GM21529 (cell line): ENCODE measurements around the gene NOVA2.
A peak's percentile ranks its signal among the peaks of the same experiment; 100 is the strongest.

Source experiments
- ATAC-seq: cut with Tn5 transposase; IDR thresholded peaks from one replicate; pipeline ENCODE4 v1.9.1; 2021; ENCODE audit not compliant: unreplicated experiment

NOVA2 gene, protein sequence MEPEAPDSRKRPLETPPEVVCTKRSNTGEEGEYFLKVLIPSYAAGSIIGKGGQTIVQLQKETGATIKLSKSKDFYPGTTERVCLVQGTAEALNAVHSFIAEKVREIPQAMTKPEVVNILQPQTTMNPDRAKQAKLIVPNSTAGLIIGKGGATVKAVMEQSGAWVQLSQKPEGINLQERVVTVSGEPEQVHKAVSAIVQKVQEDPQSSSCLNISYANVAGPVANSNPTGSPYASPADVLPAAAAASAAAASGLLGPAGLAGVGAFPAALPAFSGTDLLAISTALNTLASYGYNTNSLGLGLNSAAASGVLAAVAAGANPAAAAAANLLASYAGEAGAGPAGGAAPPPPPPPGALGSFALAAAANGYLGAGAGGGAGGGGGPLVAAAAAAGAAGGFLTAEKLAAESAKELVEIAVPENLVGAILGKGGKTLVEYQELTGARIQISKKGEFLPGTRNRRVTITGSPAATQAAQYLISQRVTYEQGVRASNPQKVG

GRCh38 chr19:45973553-45974338, at the start of gene NOVA2:
TSS of gene NOVA2 (minus strand) at chr19:45973865. CDS start at chr19:45973351, 514 bp downstream.
- no peak for ATAC-seq

GRCh38 chr19:46023311-46023779, 49.7 kb upstream of the NOVA2 start:
- ATAC-seq = no peak

DNA sequence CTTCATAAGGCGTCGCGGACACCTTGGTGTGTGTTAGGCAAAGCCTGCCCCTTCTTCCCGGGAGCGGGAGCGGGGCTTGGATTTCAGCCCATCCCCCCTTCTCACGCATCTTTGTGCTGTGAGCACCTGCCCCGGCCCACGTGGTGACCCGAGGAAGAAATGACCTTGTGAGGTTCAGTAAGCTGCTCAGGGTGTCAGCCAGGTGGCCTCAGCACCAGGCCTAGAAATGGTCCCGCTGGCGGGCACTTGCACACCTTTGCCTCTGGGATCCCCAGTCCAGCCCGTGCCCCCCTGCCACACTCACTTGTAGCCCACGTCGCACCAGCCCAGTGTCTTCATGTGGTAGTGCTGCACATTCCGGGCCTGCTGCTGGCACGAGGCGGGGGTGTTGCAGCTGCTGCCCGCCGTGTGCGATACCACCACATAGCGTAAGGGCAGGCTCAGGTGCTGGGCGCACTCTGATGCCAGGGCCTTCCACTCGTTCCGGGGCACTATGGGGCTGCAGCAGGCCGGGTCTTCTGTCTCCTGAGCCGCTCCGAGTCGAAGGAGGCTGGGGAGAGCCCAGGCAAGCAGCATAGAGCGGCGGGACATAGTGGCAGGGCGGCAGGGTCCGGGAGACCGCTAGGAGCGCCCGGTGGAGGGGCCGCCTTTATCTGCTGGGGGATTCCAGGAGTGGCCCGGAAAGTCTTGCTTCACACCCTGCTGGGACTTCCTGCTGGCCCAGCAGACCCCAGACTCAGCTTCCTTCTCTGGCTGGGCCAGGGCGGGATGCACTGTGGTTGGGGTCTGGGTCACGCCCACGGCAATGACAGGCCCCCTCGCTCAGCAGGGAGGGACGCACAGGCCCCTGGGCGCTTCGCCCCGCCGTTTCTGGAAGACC, 49.0 kb upstream of the NOVA2 start, which contains the start of gene PGLYRP1:
Gene PGLYRP1, minus strand, starts transcription at position 623 of the 880 bp plus-strand sequence. Its CDS starts 32 bp downstream, at position 591.
- no peak for ATAC-seq

DNA sequence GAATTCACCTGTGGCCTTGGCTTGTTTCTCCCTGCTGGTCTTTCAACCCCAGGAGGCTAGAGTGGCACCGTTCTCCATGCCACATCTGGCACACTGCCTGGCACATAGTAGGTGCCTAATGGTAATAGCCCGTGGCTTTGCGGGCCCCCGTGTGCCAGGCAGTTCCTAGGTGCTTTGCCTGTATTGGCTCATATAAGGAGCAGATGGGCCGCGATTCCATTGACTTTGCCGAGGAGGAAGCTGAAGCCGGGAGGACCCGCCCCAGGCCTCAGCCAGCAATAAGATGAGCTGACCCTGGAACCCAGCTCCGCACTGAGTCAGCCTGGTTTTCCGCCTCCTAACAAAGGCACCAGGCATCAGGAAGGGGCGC, 48.4 kb upstream of the NOVA2 start:
- ATAC-seq = no peak

GRCh38 chr19:46021531-46022041, 47.9 kb upstream of the NOVA2 start:
- no peak for ATAC-seq

DNA sequence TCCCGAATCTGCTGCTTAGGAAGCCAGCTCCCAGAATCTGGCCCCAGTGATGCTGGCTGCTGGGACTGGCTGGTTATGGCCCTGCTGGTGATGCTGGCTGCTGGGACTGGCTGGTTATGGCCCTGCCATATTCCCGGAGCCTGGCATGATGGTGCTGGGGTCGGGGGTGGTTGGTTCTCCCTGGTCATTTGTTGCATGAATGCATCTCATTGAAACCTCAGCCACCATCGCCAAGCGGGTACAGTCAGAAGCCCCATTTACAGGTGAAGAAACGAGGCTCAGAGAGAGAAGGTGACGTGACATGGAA, 47.1 kb upstream of the NOVA2 start:
- ATAC-seq = no peak

- ATAC-seq = no peak
Measured at GRCh38 chr19:46019270-46019669, 45.6 kb upstream of the NOVA2 start.

DNA sequence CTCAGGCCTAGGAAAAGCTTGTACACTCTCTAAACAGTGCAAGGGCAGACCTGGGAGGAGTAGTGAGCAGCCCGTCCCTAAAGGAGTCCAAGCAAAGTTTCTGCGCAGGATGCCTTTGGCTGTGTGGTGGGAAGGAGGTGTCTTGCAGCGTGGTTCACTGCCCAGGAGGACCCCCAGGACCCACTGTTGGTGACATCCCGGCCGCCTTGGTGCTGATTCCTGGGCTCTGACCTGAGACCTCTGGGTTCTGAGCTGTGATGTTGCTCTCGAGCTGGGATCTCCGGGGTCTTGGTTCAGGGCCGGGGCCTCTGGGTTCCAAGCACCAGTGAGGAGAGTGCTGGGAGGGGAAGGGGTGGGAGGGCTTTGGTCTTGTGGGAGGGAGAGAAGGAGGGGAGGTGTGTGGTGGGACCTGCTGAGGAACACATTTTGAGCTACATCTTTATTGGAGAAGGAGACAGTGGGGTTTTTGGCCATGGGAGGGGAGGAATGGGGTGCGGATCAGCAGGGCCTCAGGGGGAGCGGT, 45.1 kb upstream of the NOVA2 start:
- ATAC-seq = no peak

- ATAC-seq = no peak
Measured at GRCh38 chr19:46017874-46018675, 44.4 kb upstream of the NOVA2 start.

GRCh38 chr19:46017095-46017429, 43.4 kb upstream of the NOVA2 start:
- no peak for ATAC-seq

- peak; percentile 56 for ATAC-seq
Measured at GRCh38 chr19:46016426-46017094, 42.9 kb upstream of the NOVA2 start.

GRCh38 chr19:46015687-46016425, 42.2 kb upstream of the NOVA2 start:
- ATAC-seq = peak; percentile 20

DNA sequence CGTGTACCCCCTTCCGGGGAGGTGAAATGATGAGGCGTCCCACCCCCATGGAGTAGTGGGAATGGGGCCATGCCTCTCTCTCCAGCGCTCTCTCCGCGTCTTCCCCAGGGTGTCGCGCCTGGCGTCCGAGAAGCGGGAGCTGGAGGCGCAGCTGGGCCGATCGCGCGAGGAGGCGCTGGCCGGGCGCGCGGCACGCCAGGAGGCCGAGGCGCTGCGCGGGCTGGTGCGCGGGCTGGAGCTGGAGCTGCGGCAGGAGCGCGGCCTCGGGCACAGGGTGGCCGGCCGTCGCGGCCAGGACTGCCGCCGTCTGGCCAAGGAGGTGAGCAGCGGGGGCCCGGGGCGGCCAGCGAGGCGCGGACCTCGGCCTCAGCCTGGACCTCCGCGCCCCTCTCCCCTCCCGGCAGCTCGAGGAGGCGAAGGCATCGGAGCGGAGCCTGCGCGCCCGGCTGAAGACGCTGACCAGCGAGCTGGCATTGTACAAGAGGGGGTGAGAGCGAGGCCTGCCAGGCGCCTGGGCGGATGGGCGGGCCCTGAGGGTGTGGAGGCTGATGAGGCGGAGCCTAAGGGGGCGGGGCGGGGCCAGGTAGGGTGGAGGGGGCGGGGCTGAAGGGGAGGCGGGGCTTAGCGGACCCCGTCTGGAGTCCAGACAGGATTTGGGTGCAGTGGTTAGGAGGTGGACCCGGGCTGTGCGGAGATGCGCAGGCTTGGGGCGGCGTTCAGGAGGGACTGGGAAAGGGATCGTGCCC, 41.4 kb upstream of the NOVA2 start:
- no peak for ATAC-seq

DNA sequence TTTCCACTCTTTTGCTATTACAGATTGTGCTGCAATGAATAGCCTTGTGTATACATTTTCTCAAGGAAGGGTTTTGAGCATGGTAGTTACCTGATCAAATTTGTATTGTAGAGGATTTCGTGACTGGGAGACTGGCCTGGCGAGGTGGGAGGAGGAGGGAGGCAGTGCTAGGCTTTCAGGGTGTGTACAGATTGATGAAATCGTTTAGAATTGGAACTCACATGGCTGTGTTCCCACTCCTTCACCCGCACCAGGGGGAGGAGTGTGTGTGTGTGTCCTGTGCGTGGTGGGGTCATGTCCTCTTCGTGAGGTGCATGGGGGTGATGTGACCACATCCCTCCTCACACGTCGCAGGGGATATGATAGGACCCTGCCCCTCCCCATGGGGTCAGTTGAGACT, 40.9 kb upstream of the NOVA2 start:
- ATAC-seq = no peak

- ATAC-seq = no peak
Measured at GRCh38 chr19:46009530-46010510, 36.2 kb upstream of the NOVA2 start.

GRCh38 chr19:46006411-46006810, 32.7 kb upstream of the NOVA2 start:
- ATAC-seq = no peak
